GM19438 (cell line): ENCODE data around the gene EVX1.

Experiments used
- ATAC-seq: cut with Tn5 transposase; IDR thresholded peaks from one replicate; pipeline ENCODE4 v1.9.1; 2021; ENCODE audit warnings: low read depth; ENCODE audit not compliant: unreplicated experiment

The EVX1 gene

GRCh38 chr7:27242555-27243339 lies at the start of gene EVX1:
Gene EVX1, plus strand, starts transcription at chr7:27242802. Its CDS starts 229 bp downstream, at chr7:27243031.
- no peak for ATAC-seq

GRCh38 chr7:27193335-27194001 lies 49.1 kb upstream of the EVX1 start:
- no peak for ATAC-seq

- ATAC-seq, result no peak
These were observed 48.6 kb upstream of the EVX1 start for GRCh38 chr7:27194002-27194352.

- no peak for ATAC-seq
These were observed 47.8 kb upstream of the EVX1 start for GRCh38 chr7:27194686-27195379.

GRCh38 chr7:27196287-27196767 lies 46.3 kb upstream of the EVX1 start:
- no peak for ATAC-seq

GRCh38 chr7:27197137-27198042 lies 45.2 kb upstream of the EVX1 start:
- no peak for ATAC-seq

DNA sequence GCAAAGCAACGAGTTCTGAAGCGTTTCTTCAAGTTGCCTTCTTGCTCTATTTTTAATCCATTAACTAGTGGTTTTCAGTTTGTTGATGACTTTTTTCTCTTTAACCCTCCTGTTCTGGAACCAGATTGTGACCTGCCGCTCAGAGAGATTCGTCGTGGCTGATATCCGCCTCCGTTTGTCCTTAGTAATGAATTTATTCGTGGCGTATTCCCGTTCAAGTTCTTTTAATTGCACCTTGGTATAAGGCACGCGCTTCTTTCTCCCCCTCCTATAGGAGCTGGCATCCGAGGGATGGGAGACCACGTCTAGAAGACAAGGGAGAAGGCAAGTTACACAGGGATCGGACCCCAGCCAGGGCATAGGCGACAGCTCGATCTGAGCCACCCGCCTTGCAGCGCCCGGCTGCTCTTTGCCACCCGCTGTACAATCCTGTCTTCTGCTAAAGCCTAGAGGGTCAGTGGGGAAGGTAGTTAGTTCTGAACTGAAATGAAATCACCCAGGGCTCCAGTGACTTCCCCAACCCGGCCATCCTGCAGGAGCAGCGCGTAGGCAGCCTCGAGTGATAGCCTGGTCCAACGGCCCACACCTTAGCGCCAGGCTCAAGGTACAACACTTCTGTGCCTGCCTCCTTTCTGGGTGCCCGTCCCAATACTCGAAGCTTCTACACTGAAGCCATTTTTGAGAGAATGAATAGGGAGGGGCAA lies 44.3 kb upstream of the EVX1 start:
- no peak for ATAC-seq

- ATAC-seq, result no peak
These were observed 43.5 kb upstream of the EVX1 start for GRCh38 chr7:27198871-27199801.

DNA sequence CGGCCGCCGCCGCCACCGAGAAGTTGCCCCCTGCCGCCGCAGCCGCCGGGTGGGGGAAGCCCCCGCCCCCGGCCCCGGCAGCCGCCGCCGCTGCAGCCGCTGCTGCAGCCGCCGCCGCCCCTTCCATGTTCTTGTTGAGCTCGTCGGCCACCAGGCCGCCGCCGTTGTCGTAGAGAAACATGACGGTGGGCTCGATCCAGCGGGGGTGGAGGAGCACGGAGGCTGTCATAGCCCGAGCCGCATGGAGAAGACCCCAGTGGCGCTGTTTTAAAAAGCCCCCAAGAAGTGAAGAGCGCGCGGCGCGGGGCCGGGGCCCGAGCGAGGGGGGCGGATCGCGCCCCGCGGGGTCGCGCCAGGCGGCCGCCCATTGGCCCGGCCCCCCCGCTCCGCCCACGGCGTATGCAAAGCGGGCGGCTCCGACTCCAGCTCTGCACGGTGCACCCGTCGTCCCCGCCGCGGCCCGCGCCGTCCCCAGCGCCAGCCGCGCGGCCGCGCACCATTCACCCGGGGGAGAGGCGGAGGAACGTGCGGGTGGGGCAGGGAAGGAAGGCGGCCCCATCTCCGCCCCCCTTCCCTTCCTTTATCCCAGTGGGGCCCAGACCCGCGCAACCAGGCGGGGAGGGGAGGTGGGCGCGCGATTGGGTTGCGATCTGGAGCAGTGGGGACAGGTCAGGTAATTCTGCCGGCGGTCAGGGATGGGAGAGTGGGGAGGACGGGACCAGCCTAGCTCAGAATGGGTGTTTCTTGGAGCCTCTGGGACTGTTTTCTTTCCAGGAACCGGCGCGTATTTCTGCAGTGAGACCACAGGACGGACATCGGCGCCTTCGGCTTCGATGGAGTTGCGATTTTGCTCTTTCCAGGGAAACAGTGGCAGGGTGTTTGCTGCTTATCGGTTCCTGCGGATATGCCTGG lies 42.5 kb upstream of the EVX1 start, which contains the start of gene HOXA13:
Gene HOXA13 (minus strand): TSS at position 243 of the 912 bp plus-strand sequence. CDS start 14 bp downstream, at position 229.
- peak; percentile 71 for ATAC-seq

DNA sequence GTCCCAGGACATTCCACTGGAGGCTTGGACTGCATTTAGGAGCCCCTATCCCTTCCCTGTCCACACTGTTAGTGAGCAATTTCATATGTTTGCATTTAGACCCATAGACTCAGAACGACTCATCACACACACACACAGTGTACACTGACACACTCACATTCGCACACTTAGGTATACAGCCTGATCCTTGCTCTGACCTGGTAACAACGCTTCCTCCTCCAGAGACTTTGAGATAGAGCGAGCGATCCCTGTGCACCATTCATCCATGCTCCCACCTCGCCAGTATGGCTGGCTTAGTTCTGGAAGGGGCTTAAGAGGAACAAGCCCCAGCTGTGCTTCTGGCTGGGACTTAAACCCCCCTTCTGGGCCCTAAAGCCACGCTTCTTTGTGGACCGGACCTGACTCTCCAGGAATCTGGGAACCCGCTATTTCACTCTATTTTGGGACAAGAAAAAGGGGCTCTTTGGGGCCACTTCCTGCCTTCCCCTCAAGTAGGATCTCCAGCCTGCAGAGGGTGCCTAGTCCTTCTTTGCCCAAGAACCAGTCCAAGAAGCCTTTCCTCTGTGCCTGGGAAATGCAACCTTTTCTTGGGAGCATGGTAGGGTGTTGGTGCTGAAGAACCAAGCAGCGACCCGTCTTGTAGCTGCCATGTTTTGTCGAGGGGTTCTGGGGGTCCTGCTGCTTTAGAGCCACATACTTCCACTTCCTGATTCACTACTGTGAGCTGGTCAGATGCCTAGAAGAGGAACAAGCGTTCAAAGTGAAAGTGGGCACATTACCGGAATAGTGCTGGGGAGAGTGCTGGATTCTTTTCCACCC lies 41.6 kb upstream of the EVX1 start:
- no peak for ATAC-seq

DNA sequence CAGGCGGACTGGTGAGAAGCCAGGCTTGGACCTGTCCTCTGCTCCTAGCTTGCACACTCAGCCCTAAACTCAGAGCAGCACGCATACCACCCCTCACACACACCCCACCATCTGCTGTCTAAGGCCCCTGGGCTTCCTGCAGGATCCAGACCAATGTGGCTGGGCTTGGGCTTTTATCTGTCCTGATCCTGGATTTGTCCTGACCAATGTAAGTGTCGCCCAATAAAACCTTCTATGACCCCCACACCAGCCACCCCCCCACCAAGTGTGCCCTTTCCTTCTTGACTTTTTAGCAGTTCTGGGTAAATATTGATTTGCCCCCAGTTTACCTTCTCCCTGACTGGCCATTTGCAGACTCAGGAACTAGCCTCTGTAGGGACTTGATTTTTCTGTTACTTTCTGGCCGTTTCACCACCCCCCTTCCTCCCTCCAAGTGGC lies 41.0 kb upstream of the EVX1 start:
- no peak for ATAC-seq

DNA sequence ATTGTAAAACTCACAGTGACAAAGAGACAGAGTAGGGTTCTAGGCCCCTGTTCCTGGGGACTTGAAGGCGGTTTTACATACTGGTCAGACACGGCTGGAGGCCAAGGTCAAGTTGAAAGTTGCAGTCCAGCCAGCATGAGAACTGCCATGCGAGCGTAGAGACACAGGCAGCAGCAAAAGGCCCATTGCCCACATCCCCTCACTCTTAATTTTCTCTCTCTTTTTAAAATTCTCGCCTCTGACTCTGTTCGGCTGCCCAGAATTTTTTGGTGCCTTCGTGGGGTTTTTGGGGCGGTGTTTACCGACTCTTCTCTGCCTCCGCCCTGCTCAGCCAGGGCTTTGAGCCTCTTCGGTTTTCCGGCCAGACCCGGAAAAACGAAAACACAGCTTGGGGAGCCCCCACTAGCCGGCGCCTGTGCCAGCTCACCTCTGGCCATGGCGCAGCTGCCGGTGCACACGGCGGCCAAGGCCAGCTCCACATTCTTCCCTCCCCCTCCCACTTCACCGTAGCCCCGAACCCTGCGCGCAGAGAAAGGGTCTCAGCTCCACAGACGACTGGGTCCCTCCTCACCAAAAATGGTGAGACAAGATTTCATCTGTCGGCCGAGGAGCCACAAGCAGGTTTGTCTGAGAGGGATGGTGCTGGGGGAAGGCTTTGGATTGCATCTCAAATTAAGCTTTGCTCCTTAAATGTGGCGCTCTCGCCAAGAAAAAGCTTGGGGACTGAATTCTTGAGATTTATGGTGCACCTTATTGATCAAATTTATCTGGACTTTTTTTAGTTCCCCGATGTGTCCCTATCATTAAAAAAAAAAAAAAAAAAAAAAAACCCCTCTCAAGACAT lies 40.4 kb upstream of the EVX1 start:
- ATAC-seq, result no peak

- no peak for ATAC-seq
These were observed 39.8 kb upstream of the EVX1 start for GRCh38 chr7:27202862-27203134.

DNA sequence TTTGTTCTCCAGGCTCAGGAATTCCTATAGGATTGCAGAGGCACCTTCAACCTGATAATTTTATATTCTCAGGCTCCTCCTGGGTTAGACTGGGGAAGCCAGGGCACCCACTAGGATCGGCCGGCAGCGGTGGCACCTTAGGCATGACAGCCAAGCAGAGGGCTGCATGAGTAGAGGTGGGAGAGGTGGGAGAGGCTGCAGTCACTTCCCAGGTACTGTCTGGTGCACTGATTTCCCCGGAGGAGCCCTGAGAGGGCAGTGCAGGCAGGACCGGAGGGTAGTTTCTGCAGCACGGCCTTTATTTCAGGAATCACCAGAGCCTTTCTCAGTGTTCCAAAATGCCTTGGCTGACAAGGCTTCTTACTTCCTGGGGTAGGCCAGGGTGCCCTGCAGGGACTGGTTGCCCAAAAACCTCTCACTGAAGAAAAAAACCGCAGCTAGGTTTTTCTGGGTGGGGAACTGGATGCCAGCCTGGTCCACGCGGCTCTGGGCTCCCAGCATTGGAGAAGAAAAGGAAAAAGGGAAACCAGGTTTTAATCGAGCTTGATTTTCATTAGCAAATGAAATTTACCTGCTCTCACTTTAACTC lies 39.1 kb upstream of the EVX1 start:
- ATAC-seq, result no peak

DNA sequence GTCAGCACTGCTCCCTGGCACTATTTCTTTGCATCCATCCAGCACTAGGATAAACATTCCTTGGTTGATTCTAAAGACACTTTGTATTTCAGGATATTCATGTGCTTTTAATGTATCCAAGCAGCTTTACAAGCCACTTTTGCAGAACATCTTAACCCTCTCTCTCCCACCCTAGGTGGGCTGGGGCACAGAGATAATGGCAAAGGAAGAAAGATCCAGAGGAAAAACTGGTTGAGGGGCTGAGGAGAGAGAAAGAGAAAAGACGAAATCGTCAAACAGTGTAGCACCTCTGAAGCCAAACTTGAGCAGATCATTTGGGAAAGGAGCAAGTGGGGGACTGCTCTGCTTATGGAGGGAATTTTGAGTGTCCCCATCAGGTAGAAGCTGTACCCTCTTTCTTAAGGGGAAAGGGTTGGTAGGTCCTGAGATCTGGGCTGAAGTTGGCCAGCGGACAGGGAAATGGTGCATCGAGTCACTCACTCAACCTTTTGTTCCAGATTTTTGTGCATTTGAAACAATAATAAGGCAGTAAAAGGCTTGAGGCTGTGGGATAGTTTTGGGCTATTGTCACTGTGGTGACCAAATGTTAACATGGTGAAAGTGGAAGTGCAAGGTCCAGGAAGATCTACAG lies 38.5 kb upstream of the EVX1 start:
- ATAC-seq, result no peak
